SK-N-SH (cell line): ENCODE data around the gene RARRES1. TPM values are rescaled to one million over a fixed set of nuclear protein-coding genes. Genes with fewer than 3 reads are reported as not detected.

Source experiments
- CTCF ChIA-PET: fragments of 300-600, 350-600 bp; formaldehyde crosslinking; extraction: SDS; loops from one replicate; lab custom pipeline; 2021; lab: Yijun Ruan, JAX
- POLR2A ChIA-PET: fragments of 350-600 bp; sonication (Branson Sonifier 250); formaldehyde crosslinking; extraction: SDS; loops from one replicate; lab custom pipeline; 2020; ENCODE audit warnings: antibody characterized with exemption, inconsistent platforms; lab: Yijun Ruan, JAX
- DNase-seq: peaks from one replicate; pipeline ENCODE4 v3.0.0; 2012
- H2AFZ ChIP-seq: fragments of 200-600 bp; sonication (generic); 2 replicates; pipeline ENCODE4 v1.8.1; 2016; ENCODE audit warnings: antibody characterized with exemption, mild to moderate bottlenecking, low read depth
- H3F3A ChIP-seq: fragments of 200-600 bp; sonication (generic); replicated peaks from 2 replicates; pipeline ENCODE3; 2016; ENCODE audit warnings: antibody characterized with exemption, mild to moderate bottlenecking; ENCODE audit not compliant: insufficient read depth
- H3K27ac ChIP-seq, 2 experiments: fragments of 200-500 bp in 1 of 2; fragments of 200-600 bp in 1 of 2; sonication (Bioruptor generic) in 1 of 2; sonication (generic), shearing (Covaris generic) in 1 of 2; 2 replicates each; pipeline versions ENCODE4 v1.5.1 to v1.6.1; 2014 to 2016; ENCODE audit warnings: low read depth in 2 of 2, inconsistent platforms in 1 of 2, low read length in 1 of 2, mild to moderate bottlenecking in 1 of 2, mixed read lengths in 1 of 2
- H3K27me3 ChIP-seq: fragments of 200-600 bp; sonication (generic), shearing (Covaris generic); 2 replicates; pipeline ENCODE4 v1.6.1; 2016; ENCODE audit warnings: mixed run types; ENCODE audit not compliant: insufficient read depth
- H3K36me3 ChIP-seq, 2 experiments: fragments of 200-500 bp in 1 of 2; fragments of 200-600 bp in 1 of 2; sonication (Bioruptor generic) in 1 of 2; sonication (generic) in 1 of 2; replicated peaks in 1 of 2; 2 replicates each; pipeline versions ENCODE3 to v1.5.1; 2014 to 2016; ENCODE audit warnings: low read length in 1 of 2, mild to moderate bottlenecking in 1 of 2; ENCODE audit not compliant: insufficient read depth in 2 of 2, control insufficient read depth in 1 of 2
- H3K4me1 ChIP-seq, 2 experiments: fragments of 200-500 bp in 1 of 2; fragments of 200-600 bp in 1 of 2; sonication (Bioruptor generic) in 1 of 2; sonication (generic), shearing (Covaris generic) in 1 of 2; 2 replicates each; pipeline versions ENCODE4 v1.5.1 to v1.6.1; 2014 to 2016; ENCODE audit warnings: low read depth in 1 of 2, low read length in 1 of 2, mixed run types in 1 of 2; ENCODE audit not compliant: insufficient read depth in 2 of 2, control insufficient read depth in 1 of 2
- H3K4me2 ChIP-seq: fragments of 200-600 bp; sonication (generic), shearing (Covaris generic); 2 replicates; pipeline ENCODE4 v1.6.1; 2017; ENCODE audit warnings: mixed run types
- H3K4me3 ChIP-seq, 2 experiments: fragments of 200-500 bp in 1 of 2; fragments of 200-600 bp in 1 of 2; sonication (Bioruptor generic) in 1 of 2; sonication (generic), shearing (Covaris generic) in 1 of 2; 2 replicates each; pipeline versions ENCODE4 v1.5.1 to v1.8.1; 2014 to 2016; ENCODE audit warnings: low read depth in 2 of 2, inconsistent platforms in 1 of 2, low read length in 1 of 2, mild to moderate bottlenecking in 1 of 2, mixed read lengths in 1 of 2, moderate library complexity in 1 of 2
- H3K79me2 ChIP-seq: fragments of 200-600 bp; sonication (generic); 2 replicates; pipeline ENCODE4 v1.8.1; 2017; ENCODE audit warnings: mild to moderate bottlenecking; ENCODE audit not compliant: insufficient read depth
- H3K9ac ChIP-seq: fragments of 200-600 bp; sonication (generic); 2 replicates; pipeline ENCODE4 v1.6.1; 2017; ENCODE audit warnings: mixed run types
- H3K9me2 ChIP-seq: fragments of 200-600 bp; sonication (generic); 2 replicates; pipeline ENCODE4 v1.6.1; 2017; ENCODE audit warnings: mixed run types
- H3K9me3 ChIP-seq: fragments of 200-600 bp; sonication (generic); 2 replicates; pipeline ENCODE4 v1.6.1; 2017; ENCODE audit warnings: mixed run types, mild to moderate bottlenecking, moderate library complexity
- H4K20me1 ChIP-seq: fragments of 200-600 bp; sonication (generic); 2 replicates; pipeline ENCODE4 v1.6.1; 2017; ENCODE audit warnings: mild to moderate bottlenecking, mixed run types; ENCODE audit not compliant: insufficient read depth
- CHD2 ChIP-seq: fragments of 150-350 bp; IDR thresholded peaks from 2 replicates; pipeline ENCODE4 v1.6.1; 2018; ENCODE audit warnings: low read length; ENCODE audit not compliant: partially characterized antibody
- FOXJ3 ChIP-seq: sonication (generic); formaldehyde crosslinking; IDR thresholded peaks from 2 replicates; pipeline ENCODE4 v1.5.1; 2020; ENCODE audit warnings: mild to moderate bottlenecking, missing genetic modification reagents
- FOXM1 ChIP-seq: IDR thresholded peaks from 2 replicates; pipeline ENCODE4 v1.4.0; 2012; ENCODE audit warnings: low read depth, mild to moderate bottlenecking
- GABPA ChIP-seq: IDR thresholded peaks from 2 replicates; pipeline ENCODE4 v1.4.0; 2012; ENCODE audit warnings: low read depth, mild to moderate bottlenecking
- MEF2A ChIP-seq: IDR thresholded peaks from 2 replicates; pipeline ENCODE4 v1.4.0; 2012; ENCODE audit warnings: low read depth, borderline replicate concordance
- NFIC ChIP-seq: IDR thresholded peaks from 2 replicates; pipeline ENCODE4 v1.4.0; 2012; ENCODE audit warnings: borderline replicate concordance
- NRF1 ChIP-seq: IDR thresholded peaks from 2 replicates; pipeline ENCODE4 v1.6.1; 2012; ENCODE audit warnings: low read depth, mild to moderate bottlenecking, low read length
- SMC3 ChIP-seq: IDR thresholded peaks from 2 replicates; pipeline ENCODE4 v1.6.1; 2012; ENCODE audit warnings: low read depth, low read length, improper control_type of control experiment
- YY1 ChIP-seq: IDR thresholded peaks from 2 replicates; pipeline ENCODE4 v1.4.0; 2012; ENCODE audit warnings: low read depth, mild to moderate bottlenecking
- WGBS: methylation state at CpG from one replicate; pipeline ENCODE4 v1.1.6; 2017; ENCODE audit warnings: low lambda C conversion rate; 5-methylcytosine and 5-hydroxymethylcytosine counted together
- polyA plus RNA-seq, 3 experiments: library from polyadenylated mRNA; depleted of rRNA; stranded (reverse); fragments of >200 nt; gene quantifications; 2 replicates each; pipeline ENCODE4 v1.2.3, GENCODE V29; 2012
- TF ChIP-seq, protein P1 (sequence below): fragments of 200-600 bp; sonication (generic); IDR thresholded peaks from 2 replicates; pipeline ENCODE4 v1.6.1; 2017; ENCODE audit warnings: antibody characterized with exemption, mild to moderate bottlenecking, moderate library complexity
- TF ChIP-seq, protein P2 (sequence below): IDR thresholded peaks from 2 replicates; pipeline ENCODE4 v1.6.1; 2012; ENCODE audit warnings: mild to moderate bottlenecking, low read depth, low read length, moderate library complexity

The RARRES1 gene
- polyA plus RNA-seq, 1 of the 3 experiments (the other 2 are of a cell fraction): 0.15 TPM

DNA sequence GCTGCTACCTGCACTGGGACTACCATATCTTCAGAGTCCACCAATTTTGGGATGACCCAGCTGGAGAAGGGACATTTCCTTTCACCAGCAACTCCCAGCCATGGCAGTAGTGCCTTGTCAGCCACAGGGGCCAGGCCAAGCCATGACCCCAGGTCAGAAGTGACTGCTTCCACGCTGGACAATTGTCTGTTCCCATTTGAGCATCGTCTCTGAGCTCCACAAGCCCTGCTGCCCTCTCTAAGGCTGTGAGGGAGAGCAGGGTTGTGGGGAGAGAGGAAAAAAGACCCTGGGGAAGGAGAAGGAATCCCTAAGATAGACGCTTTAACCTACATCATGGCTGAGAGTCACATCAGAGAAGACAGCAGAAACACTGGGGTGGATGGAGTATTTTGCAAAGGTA lies 7.4 kb upstream of the RARRES1 start (continued):
- TF ChIP-seq FOXJ3 (CRISPR knock-in tag) (no peak), NRF1 (no peak), GABPA (no peak), SMC3 (no peak), YY1 (no peak)

DNA sequence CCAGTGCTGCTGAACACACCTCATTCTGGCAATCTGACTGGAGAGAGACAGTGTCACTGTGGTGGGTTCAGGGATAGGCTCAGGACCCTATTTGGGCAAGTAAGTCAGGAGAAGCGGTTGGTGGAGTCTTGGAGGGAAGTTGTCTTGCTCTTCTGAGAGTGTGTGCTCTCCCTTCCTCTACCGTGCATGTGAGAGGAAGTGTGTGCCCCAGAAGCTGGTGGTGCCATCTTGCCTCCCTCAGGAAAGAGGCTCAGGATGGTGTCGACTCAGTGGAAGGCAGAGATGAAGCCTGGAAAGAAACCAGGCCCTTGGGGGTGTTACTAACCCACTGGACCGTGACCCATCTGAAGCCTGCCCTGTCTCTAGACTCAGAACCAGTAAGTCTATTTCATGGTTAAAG lies 6.8 kb upstream of the RARRES1 start:
- Histone ChIP-seq H3K27me3 (no peaks in the 10 kb centered on the region), H3K4me3 (no peak overlapping the region), H4K20me1 (no peaks in the 10 kb centered on the region), H3K9me2 (no peaks in the 10 kb centered on the region), H3K9ac (no peak overlapping the region)
- no peak for DNase-seq
- WGBS: 82% methylated on average over 4 of the region's 4 CpGs
- TF ChIP-seq CHD2: no peak
- TF ChIP-seq FOXJ3 (CRISPR knock-in tag): no peak
- TF ChIP-seq FOXM1: no peak
- TF ChIP-seq MEF2A: no peak
- TF ChIP-seq NRF1: no peak
- TF ChIP-seq, protein P1, sequence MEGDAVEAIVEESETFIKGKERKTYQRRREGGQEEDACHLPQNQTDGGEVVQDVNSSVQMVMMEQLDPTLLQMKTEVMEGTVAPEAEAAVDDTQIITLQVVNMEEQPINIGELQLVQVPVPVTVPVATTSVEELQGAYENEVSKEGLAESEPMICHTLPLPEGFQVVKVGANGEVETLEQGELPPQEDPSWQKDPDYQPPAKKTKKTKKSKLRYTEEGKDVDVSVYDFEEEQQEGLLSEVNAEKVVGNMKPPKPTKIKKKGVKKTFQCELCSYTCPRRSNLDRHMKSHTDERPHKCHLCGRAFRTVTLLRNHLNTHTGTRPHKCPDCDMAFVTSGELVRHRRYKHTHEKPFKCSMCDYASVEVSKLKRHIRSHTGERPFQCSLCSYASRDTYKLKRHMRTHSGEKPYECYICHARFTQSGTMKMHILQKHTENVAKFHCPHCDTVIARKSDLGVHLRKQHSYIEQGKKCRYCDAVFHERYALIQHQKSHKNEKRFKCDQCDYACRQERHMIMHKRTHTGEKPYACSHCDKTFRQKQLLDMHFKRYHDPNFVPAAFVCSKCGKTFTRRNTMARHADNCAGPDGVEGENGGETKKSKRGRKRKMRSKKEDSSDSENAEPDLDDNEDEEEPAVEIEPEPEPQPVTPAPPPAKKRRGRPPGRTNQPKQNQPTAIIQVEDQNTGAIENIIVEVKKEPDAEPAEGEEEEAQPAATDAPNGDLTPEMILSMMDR: no peak
- TF ChIP-seq, protein P2, sequence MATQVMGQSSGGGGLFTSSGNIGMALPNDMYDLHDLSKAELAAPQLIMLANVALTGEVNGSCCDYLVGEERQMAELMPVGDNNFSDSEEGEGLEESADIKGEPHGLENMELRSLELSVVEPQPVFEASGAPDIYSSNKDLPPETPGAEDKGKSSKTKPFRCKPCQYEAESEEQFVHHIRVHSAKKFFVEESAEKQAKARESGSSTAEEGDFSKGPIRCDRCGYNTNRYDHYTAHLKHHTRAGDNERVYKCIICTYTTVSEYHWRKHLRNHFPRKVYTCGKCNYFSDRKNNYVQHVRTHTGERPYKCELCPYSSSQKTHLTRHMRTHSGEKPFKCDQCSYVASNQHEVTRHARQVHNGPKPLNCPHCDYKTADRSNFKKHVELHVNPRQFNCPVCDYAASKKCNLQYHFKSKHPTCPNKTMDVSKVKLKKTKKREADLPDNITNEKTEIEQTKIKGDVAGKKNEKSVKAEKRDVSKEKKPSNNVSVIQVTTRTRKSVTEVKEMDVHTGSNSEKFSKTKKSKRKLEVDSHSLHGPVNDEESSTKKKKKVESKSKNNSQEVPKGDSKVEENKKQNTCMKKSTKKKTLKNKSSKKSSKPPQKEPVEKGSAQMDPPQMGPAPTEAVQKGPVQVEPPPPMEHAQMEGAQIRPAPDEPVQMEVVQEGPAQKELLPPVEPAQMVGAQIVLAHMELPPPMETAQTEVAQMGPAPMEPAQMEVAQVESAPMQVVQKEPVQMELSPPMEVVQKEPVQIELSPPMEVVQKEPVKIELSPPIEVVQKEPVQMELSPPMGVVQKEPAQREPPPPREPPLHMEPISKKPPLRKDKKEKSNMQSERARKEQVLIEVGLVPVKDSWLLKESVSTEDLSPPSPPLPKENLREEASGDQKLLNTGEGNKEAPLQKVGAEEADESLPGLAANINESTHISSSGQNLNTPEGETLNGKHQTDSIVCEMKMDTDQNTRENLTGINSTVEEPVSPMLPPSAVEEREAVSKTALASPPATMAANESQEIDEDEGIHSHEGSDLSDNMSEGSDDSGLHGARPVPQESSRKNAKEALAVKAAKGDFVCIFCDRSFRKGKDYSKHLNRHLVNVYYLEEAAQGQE: no peak
- no peak for TF ChIP-seq NFIC
- TF ChIP-seq, all 33 proteins: peak for 0
- Histone ChIP-seq H3K27ac (no peak overlapping the region), H3F3A (no peaks in the 10 kb centered on the region), H3K36me3 (no peaks in the 10 kb centered on the region), H3K4me2 (no peak overlapping the region), H3K9me3 (no peaks in the 10 kb centered on the region), H3K79me2 (no peaks in the 10 kb centered on the region), H3K4me1 (peaks cover 2 to 6% of the 10 kb centered on the region in 2 experiments; a peak in 2 of 4 replicates), H2AFZ (no peak overlapping the region)
- POLR2A ChIA-PET: no interaction called here
- CTCF ChIA-PET: no interaction called here
